Measurements from ENCODE around the gene RFT1. TPM values are rescaled to one million over a fixed set of nuclear protein-coding genes. Genes with fewer than 3 reads are reported as not detected.

The RFT1 gene
- total RNA-seq, 1 donor from 2014 or later: 27.7 TPM

GRCh38 chr3:53160660-53161449 lies 30.6 kb upstream of the RFT1 start, which contains the start of gene PRKCD:
TSS of gene PRKCD (plus strand) at chr3:53161209. CDS start at chr3:53178423, 17,214 bp downstream.
- peaks cover 30% of the 10 kb centered on the region for H3K4me1 Mint-ChIP-seq
- TF ChIP-seq, protein P1, sequence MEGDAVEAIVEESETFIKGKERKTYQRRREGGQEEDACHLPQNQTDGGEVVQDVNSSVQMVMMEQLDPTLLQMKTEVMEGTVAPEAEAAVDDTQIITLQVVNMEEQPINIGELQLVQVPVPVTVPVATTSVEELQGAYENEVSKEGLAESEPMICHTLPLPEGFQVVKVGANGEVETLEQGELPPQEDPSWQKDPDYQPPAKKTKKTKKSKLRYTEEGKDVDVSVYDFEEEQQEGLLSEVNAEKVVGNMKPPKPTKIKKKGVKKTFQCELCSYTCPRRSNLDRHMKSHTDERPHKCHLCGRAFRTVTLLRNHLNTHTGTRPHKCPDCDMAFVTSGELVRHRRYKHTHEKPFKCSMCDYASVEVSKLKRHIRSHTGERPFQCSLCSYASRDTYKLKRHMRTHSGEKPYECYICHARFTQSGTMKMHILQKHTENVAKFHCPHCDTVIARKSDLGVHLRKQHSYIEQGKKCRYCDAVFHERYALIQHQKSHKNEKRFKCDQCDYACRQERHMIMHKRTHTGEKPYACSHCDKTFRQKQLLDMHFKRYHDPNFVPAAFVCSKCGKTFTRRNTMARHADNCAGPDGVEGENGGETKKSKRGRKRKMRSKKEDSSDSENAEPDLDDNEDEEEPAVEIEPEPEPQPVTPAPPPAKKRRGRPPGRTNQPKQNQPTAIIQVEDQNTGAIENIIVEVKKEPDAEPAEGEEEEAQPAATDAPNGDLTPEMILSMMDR (IDR thresholded peaks at IDR 0.05; ENCODE audit: unreplicated experiment): no peak
- peak within 1 kb of the TSS; percentile 82 for H3K4me3 Mint-ChIP-seq
- no peaks in the 10 kb centered on the region for H3K36me3 Mint-ChIP-seq
- DNase-seq (ENCODE audit: low spot score in 2 of 2, unreplicated experiment in 2 of 2): peak; percentile 62 to 66
- H3K27ac Mint-ChIP-seq: peak within 1 kb of the TSS; percentile 71
- H3K27me3 Mint-ChIP-seq (ENCODE audit: low read depth): peaks cover 40% of the 10 kb centered on the region
- H3K9me3 Mint-ChIP-seq: no peaks in the 10 kb centered on the region

GRCh38 chr3:53160061-53160659 lies 29.9 kb upstream of the RFT1 start:
- DNase-seq (ENCODE audit: low spot score in 2 of 2, unreplicated experiment in 2 of 2): no peak
- Mint-ChIP-seq H3K4me3 (peak overlapping the region; percentile 73), H3K27ac (no peak overlapping the region), H3K27me3 (ENCODE audit: low read depth) (peaks cover 41% of the 10 kb centered on the region), H3K9me3 (no peaks in the 10 kb centered on the region), H3K36me3 (no peaks in the 10 kb centered on the region), H3K4me1 (peaks cover 36% of the 10 kb centered on the region)
- TF ChIP-seq, protein P1 (IDR thresholded peaks at IDR 0.05; ENCODE audit: unreplicated experiment): no peak

DNA sequence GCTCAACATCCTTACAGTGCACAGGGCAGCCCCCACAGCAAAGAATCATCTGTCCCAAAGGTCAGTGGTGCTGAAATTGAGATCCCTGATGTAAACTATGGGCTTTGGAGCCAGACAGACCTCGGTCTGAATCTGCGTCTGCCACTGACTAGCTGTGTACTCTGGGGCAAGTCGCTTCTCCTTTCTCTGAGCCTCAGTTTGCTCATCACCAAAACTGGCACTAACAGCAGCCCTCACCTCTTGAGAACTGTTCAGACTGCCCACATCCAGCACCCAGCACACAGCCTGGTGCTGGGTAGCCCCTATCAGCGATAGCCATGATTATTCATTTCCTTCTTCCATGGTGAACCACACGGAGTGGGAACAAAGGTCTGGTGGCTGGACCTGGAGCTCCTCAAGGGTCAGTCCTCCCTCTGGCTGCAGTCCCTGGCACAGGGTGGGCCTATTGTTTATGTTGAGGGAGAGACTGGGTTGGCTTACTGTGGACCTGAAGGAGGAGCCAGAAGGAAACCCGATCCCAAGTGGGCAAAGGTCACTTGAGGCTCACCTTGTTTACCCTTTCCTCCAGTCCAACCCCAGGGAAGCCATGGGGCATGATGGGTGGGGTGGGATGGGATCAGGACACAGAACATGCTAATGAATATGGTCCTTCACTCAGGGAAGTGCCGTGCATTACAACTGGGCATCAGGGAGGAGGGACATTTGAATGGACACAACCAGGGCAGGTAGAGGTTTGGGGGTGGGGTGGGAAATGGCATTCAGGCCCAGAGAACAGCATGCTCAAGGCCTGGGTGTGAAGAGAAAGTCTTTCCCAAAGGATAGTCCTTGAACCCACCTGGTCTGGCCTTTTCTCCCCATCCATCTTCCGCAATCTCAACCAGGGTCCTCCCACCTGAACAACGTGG lies 29.2 kb upstream of the RFT1 start:
- DNase-seq (ENCODE audit: low spot score in 2 of 2, unreplicated experiment in 2 of 2): no peak
- Mint-ChIP-seq H3K27ac (no peak overlapping the region), H3K36me3 (no peaks in the 10 kb centered on the region), H3K9me3 (no peaks in the 10 kb centered on the region), H3K4me3 (peak overlapping the region; percentile 38), H3K4me1 (peaks cover 41% of the 10 kb centered on the region), H3K27me3 (ENCODE audit: low read depth) (peaks cover 41% of the 10 kb centered on the region)
- TF ChIP-seq, protein P1 (IDR thresholded peaks at IDR 0.05; ENCODE audit: unreplicated experiment): no peak

DNA sequence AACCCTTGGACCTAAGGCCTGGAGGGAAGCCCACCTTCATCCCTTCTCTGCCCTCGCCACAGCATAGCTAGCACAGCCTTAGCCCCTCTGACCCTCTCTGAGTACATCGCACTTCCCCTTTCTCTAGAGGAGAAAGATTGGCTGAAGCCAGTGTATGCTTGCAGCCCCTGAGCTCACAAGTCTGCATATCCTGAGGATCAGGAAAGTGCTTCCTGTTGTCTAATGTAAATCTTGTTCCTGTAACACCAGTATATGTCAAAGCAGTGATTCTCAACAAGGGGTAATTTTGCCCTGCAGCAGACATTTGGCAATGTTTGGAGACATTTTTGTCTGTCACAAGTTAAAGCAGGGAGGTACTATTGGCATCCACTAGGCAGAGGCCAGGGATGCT lies 28.5 kb upstream of the RFT1 start:
- TF ChIP-seq, protein P1 (IDR thresholded peaks at IDR 0.05; ENCODE audit: unreplicated experiment): no peak
- no peak for DNase-seq (ENCODE audit: low spot score in 2 of 2, unreplicated experiment in 2 of 2)
- H3K9me3 Mint-ChIP-seq: no peaks in the 10 kb centered on the region
- H3K27ac Mint-ChIP-seq: no peak overlapping the region
- no peak overlapping the region for H3K4me3 Mint-ChIP-seq
- H3K27me3 Mint-ChIP-seq (ENCODE audit: low read depth): peaks cover 41% of the 10 kb centered on the region
- peaks cover 47% of the 10 kb centered on the region for H3K4me1 Mint-ChIP-seq
- H3K36me3 Mint-ChIP-seq: no peaks in the 10 kb centered on the region

GRCh38 chr3:53157974-53158580 lies 27.8 kb upstream of the RFT1 start:
- Mint-ChIP-seq H3K4me3 (no peak overlapping the region), H3K27ac (no peak overlapping the region), H3K9me3 (no peaks in the 10 kb centered on the region), H3K4me1 (peaks cover 45% of the 10 kb centered on the region), H3K27me3 (ENCODE audit: low read depth) (peaks cover 46% of the 10 kb centered on the region), H3K36me3 (no peaks in the 10 kb centered on the region)
- no peak for DNase-seq (ENCODE audit: low spot score in 2 of 2, unreplicated experiment in 2 of 2)
- TF ChIP-seq, protein P1 (IDR thresholded peaks at IDR 0.05; ENCODE audit: unreplicated experiment): no peak

Data from mesothelial cell of epicardium (in vitro differentiated cells).